Measurements from ENCODE around the gene BCAP29.

Gene BCAP29

GRCh38 chr7:107661865-107662379, 81.9 kb downstream of the BCAP29 start:
- DNase-seq (ENCODE audit: low spot score): no peak
- FAIRE-seq: no peak

DNA sequence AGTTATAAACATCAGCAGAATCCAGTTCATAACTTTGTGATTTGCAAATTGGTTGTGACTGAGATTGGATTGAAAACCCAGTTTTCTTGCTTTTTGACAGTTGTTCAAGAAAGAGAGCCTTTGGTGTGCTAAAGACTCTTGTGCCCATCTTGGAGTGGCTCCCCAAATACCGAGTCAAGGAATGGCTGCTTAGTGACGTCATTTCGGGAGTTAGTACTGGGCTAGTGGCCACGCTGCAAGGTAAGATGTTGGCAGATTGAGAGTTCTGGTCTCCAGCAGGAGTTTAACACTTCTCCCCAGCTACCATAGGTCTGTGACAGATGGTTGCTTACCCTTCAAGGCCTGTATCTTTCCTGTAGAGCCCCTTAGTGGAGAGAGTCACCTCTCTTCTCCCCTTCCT, 83.2 kb downstream of the BCAP29 start:
- FAIRE-seq (no peak), DNase-seq (ENCODE audit: low spot score) (no peak)

- DNase-seq (ENCODE audit: low spot score): no peak
- FAIRE-seq: no peak
Measured at GRCh38 chr7:107666790-107667189, 86.7 kb downstream of the BCAP29 start.

GRCh38 chr7:107667341-107667740, 87.3 kb downstream of the BCAP29 start:
- FAIRE-seq (no peak), DNase-seq (ENCODE audit: low spot score) (no peak)

DNA sequence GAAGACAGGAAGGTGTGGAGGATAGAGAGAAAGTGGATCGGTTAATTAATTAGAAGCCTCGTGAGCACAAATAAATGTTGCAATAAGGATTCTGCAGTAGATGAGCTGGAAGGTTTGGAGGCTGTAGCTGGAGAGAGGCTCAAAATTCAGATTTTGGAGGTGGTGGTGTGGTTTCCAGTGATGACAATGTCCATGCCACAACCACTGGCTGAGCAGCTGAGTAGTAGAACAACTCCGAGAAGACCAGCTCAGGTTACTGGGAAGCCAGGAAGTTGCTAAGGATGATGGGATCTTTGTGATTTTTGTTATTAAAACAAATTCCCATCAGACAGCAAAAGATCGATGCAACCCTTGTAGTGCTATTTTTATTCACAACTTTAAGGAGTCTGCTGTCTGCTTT, 88.2 kb downstream of the BCAP29 start:
- FAIRE-seq (no peak), DNase-seq (ENCODE audit: low spot score) (no peak)
